ENCODE results near the gene COPG2.
"Not testable (repeated sequence)": the region's sequence is repeated elsewhere in the genome, so short reads cannot be mapped to it uniquely, and the experiment has no call there.

The COPG2 gene, protein sequence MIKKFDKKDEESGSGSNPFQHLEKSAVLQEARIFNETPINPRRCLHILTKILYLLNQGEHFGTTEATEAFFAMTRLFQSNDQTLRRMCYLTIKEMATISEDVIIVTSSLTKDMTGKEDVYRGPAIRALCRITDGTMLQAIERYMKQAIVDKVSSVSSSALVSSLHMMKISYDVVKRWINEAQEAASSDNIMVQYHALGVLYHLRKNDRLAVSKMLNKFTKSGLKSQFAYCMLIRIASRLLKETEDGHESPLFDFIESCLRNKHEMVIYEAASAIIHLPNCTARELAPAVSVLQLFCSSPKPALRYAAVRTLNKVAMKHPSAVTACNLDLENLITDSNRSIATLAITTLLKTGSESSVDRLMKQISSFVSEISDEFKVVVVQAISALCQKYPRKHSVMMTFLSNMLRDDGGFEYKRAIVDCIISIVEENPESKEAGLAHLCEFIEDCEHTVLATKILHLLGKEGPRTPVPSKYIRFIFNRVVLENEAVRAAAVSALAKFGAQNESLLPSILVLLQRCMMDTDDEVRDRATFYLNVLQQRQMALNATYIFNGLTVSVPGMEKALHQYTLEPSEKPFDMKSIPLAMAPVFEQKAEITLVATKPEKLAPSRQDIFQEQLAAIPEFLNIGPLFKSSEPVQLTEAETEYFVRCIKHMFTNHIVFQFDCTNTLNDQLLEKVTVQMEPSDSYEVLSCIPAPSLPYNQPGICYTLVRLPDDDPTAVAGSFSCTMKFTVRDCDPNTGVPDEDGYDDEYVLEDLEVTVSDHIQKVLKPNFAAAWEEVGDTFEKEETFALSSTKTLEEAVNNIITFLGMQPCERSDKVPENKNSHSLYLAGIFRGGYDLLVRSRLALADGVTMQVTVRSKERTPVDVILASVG

DNA sequence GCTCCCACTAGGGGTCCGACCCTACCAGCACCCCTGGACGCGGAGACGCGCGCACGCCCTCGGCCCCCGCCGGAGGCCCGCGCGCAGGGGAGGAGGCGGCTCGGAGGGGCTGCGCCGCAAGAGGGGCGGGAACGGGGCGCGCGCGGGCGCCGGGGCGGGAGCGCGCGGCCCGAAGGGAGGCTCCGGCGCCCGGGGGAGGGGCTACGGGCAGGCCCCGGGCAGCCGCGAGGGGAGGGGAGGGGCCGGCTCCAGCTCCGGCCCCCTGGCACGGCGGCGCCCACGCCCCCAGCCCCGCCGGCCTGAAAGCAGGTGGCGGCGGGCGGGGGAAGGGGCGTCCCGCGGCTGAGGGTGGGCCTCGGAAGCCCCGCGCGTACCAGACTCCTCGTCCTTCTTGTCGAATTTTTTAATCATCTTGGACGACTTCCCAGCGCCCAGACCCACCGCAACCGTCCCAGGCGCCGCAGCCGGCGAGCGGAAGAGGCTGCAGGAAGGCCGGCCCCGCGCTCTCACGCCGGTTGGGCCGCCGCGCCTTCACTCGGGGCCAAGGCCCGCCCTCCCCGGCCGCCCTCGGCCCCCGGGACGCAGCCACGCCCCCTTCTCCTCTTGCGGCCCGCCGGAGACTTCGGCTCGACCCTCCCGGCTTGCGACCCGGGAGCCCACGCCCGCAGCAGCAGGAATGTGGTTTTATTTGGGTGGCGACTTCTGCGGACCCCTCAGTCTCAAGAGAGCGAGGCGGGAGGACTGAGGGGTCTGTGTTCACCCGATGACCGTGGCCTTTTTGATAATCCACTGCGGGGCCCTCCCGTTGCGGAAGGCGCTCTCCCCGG lies at the start of gene COPG2:
Gene COPG2 (minus strand): TSS at position 491 of the 827 bp plus-strand sequence. CDS start 80 bp downstream, at position 411.
- DNase-seq, result peak; percentile 7

DNA sequence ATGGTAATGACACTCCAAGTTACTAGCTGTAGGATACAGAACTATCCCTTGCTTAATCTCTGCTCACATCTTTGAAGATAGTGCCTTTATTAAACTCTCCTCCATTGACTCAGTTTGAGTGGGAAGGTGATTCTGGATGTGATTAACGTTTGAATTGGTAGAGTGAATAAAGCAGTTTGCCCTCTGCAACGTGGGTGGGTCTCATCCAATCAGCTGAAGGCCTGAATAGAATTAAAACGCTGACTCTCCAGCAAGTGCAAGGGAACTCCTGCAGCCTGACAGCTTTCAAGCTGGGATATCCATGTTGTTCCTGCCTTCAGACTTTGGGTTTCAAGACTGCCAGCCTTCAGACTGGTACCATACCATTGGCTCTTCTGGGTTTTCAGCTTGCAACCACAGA lies 43.9 kb upstream of the COPG2 start:
- DNase-seq, result no peak

DNA sequence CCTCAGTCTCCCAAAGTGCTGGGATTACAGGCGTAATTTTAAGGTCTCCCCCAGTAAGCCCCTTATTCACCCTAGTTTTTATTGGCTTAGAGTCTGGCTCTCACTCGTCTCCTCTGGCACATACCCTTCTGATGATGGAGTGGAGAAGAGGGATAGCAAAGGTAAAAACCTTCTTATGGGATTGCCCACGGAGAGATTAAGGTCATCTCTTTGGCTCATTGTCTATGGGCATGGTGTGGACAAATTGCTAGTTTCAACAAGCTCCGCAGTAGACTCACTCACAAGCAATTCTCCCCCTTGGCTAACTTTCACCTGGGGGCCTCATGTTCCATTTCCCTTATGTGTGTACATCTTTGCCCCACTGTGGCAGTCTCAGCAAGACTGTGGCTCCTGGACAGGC lies 40.2 kb upstream of the COPG2 start:
- DNase-seq, result no peak

DNA sequence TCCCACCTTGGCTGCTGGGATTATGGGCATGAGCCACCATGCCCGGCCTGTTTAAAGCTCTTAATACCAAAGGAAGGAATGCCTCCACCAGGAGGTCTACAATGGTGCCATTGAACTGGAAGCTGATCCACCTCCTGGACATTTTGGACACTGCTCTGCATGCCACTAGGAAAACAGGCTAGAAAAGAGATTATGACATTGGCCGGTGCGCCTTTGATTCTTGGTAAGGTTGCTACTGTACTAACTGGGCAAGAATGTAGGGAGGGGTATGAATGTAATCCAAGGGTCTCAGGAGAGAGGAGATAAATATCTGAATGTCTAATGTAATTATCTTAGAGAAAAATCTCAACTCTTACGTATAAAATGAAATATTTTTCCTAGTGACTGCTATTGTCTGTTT lies 39.5 kb upstream of the COPG2 start:
- no peak for DNase-seq

DNA sequence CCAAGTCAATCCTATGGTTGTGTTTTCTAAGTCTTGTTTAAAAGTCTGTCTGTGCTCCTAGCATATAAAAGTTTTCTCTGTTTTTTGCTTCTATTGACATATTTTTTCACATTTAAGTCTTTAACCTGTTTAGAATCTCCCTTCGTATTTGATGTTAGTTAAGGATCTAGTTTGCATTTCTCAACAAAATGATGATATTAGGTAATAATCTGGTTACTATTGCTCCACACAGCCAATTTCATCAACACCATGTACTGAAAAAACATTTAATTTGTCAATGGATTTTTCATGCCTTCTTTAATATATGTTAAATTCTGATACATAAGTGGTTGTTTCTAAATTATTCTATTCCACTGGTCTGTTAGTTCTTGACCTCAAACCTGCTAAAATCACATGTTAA lies 35.3 kb upstream of the COPG2 start:
- DNase-seq, result no peak

DNA sequence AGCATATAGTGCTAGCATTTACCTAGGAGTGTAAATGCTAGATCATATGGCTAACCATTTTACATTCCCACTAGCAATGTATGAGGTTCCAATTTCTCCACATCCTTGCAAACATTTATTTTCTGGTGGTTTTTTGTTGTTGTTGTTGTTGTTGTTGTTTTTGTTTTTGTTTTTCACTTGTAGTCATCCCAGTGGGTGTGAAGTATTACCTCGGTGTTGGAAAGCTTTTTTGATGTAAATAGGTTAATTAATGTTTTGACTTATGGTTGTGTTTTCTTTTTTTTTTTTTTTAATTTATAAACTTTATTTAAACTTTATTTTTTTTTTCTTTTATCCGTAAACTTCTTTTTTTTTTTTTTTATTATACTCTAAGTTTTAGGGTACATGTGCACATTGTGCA lies 33.1 kb upstream of the COPG2 start:
- DNase-seq, result no peak

DNA sequence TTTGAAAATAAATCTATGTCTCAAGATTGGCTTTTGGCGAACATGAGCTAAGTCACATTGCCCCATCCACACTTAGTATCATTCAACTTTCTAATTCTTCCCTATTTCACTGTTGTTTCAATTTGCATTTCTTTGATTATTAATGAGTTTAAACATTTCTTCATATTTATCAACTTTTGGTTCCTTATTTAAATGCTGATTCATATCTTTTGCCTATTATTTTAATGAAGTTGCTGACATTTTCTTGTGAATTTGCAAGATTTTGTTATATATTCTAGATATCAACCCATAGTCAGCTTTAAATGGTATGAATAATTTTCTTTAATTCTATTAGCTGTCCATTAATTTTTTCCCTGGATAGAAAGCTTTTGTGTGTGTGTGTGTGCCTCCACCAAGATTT lies 32.2 kb upstream of the COPG2 start:
- DNase-seq, result no peak

DNA sequence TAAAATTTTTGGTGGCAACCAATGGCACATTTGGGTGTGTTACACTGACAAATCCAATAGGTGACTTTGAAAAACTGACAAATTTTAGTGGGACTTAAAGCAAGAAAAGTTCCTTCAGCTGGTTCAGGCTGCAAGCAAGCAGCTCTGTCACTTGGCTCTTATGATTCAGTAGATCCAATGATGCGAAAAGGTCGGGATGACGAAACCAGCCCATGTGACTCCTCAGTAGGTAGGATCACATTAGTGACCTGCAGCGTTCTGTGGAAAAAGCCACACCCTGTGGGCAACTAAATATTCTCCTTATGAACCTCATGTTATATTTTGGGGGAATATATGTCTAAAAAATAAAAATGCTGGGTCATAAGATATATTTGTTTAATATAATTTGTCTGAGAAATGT lies 31.1 kb upstream of the COPG2 start:
- no peak for DNase-seq

DNA sequence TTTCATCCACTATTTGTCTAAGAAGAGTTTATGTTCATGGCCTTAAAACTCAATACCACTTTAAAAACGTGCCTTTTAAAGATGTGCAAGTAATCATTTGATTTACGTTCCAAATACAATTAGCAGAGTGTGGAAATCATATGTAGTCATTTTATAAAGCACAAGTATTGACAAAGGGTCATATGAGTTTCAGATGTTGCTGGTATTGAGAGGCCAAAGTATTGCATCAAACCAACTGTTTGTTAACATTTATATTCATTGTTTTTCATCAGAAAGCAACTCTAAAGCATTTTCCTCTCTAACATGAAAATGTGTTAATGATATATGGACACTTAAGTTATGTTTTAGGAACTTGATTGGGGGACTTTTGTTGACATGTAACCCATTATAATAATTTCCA lies 29.3 kb upstream of the COPG2 start:
- DNase-seq, result no peak

DNA sequence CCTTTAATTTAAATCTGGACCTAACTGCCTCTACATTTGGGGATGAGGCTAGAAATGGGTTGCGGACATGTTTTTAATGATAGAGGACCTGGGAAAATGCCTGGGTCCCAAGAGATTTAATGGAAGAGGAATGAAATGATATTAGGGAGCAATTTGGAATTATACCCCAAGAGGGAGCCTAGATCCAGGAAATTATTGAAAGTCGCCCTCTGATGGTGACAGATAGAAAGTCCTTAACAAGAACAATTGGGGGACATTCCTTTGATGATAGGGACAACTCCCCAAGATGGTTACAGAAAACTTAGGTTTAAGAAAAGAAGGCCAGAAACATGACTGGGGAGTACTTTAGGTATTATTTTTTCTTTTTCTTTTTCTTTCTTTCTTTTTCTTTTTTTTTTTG lies 27.3 kb upstream of the COPG2 start:
- DNase-seq, result no peak

DNA sequence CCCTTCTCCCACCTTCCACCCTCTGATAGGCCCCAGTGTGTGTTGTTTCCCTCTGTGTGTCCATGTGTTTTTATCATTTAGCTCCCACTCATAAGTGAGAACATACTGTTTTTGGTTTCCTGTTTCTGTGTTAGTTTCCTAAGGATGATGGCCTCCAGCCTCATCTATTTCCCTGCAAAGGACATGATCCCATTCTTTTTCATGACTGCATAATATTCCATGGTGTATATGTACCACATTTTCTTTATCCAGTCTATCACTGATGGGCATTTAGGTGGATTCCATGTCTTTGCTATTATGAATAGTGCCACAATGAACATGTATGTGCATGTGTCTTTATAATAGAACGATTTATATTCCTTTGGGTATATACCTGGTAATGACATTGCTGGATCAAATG lies 23.8 kb upstream of the COPG2 start:
- not testable (repeated sequence) for DNase-seq

DNA sequence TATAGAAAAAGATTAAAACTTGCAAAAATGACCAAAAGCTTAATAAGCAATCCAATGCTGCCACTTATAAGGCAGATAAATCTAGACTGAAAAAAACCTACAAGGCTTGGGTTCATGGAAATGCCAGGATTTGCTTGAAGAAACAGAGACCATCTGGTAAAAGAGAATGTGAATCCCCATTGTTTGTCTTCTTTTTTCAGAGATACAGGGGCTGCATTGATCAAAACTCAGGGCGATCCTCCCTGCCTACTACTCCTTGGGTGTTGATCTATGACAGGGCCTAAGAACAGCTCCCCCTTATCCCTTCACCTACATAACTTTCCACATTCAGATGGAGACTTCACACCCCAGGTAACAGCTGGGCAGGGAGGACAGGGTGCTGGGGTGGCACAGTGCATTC lies 21.1 kb upstream of the COPG2 start:
- DNase-seq, result no peak

DNA sequence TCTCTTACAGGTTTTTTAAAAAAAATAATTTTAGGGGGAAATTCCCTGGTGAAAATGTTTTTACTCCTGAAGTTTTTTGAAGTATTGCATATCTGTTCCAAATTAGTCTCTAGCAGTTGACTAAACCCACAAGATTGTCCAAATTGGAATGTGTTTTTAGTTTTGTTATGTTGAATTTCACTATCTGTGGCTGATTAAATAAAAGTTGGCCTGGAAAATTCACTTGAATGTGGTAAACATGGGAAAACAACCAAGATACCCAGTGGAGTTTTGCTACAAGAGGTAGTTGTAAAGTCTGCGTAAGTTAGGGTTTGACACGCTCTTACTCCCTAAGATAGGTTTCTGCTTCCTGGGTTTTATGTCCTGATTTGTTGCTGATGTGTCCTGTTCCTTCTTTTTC lies 14.5 kb upstream of the COPG2 start:
- no peak for DNase-seq

DNA sequence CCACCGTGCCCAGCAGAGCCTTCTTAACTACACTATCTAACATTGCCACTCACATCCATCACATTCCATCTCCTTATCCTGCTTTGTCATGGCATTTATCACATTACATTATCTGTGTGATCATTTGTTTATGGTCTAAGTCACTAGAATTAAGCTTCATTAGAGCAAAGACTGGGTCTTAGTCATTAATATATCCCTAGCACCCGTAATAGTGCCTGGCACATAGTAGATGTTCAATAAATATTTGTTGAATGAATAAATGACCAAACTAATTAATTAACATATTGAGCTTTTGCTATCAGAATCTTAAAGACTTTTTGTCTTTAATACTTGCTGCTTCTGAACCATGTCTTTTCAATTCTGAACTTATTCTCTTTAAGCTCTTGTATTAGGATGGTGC lies 5.9 kb upstream of the COPG2 start:
- no peak for DNase-seq

DNA sequence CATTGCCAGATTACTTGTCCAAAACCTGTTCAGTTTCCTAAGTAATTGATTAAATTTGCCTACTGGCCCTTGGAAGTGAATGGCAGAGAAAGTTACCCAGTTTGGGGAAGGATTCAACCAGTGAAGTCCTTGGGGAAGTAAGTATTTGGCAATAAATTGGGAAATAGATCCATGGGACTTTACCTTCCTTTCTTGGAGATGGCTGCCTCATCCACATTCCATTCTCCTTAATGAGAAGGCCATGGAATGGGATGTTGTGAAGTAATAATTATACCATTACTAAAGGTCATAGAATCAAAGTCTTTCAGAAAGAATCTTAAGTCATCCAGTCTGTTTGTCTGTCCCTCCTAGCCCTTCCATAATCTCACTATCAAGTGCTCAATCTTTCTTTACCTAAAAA lies 4.5 kb upstream of the COPG2 start:
- DNase-seq, result no peak

DNA sequence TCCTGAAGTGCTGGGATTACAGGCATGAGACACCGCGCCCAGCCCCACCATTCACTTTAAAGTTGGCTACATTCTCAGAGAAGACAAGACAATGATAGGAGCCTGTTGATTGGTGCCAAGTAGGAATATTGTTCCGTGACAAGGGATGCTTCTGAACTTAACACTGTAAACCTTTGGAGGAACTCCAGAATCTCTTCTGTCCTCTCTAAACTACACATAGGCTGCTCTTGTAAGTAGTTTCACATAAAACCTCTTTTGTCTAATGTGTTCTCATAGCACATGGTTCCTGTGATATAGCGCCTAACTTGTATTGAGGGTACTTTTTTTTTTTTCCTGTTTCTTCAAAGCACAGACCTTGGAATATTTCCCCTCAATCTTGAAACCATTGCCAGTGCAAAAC lies 3.6 kb upstream of the COPG2 start:
- no peak for DNase-seq

DNA sequence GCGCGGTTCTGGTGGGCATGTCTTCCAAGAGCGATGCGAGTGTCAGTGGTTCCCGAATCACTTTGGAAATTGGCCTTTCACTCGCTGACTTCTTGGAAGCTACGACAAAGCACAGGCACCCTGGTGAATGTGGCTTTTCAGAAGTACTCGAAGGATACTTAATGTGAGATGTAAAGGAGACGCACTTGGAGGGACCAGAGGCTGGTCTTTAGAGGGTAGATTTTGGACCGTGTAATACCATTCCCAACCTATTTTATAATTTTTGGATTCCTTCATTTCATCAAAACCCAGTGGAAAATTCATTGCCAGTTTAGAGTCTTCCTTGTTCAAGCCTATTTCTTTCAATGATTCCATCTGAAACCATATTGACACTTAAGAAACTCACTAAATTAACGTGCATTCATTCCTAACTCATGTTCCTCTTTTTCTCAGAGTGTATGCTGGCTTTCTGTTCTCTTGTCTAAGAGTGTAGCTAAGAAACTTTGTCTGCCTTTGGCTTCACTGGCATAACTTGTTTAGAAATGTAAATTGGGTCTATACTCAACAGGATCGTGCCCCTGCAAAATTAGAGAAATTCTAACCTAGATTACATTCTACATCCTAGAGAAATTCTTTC lies 645 bp upstream of the COPG2 start:
- DNase-seq, result peak; percentile 1

DNA sequence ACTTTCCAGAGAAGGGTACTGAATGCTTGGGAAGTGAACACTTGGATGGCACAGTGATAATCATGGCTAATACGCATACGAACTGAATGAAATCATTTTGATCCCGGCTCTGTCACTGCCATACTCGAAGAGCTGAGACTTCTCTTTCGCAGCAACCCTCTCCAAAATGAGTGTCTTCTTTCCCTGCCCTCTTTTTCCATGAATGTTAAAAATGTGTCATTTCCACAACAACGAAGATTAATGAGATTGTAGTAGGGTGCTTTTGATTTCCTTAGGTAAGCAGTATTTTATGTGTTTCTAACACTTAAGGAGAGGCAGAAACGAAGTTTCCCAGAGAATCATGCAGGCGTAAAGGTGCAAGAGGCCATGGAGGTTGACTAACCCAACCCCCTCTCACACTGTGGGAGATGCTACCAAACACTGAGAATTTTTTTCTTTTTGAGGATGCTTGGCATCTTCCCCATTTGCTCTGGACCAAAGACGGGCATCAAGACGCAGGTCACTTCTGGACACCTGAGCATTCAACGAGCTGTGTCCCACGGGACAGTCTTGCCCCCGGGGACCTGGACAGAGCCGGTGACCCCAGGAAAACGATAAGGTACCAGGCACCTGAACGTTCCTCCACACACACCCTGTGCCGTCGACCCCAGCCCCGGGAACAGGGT lies 823 bp downstream of the COPG2 start:
- DNase-seq, result no peak

DNA sequence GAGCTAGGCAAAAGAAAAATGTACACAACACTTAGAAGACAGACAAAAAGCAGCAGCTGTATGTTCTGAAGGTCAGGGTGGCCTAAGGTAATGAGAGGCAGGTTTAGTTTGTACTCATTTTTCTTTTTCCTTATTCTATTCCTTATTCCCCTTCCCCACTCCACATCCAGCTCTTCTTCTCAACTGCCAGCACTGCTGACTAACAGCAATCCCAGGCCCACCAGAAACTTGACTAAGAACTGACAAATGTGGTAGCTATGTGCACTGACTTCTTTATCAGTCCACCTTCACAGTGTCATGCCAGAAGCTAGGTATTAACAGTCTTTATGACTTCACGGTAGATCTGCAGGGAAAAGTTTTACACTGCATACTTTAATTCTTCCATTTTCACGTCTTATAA lies 6.1 kb downstream of the COPG2 start:
- DNase-seq, result no peak

DNA sequence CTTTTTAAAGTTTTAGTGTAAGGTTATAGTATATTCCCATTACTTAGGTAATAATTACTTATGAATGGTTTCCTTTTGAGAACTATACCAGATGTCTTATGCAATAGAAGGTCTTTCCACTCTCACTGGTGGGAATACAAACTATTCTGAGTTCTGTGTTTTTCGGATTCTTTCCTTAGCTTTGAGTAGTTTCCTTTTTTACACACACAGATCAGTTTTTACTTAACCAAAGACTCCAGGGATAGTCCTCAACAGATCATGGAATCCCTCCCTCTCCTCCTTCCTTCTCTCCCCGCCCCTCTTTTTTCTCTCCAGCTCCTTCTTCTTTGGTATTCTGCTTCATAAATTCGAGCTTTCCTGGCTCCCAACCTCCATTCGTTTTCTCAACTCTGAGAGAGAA lies 13.3 kb downstream of the COPG2 start:
- no peak for DNase-seq

DNA sequence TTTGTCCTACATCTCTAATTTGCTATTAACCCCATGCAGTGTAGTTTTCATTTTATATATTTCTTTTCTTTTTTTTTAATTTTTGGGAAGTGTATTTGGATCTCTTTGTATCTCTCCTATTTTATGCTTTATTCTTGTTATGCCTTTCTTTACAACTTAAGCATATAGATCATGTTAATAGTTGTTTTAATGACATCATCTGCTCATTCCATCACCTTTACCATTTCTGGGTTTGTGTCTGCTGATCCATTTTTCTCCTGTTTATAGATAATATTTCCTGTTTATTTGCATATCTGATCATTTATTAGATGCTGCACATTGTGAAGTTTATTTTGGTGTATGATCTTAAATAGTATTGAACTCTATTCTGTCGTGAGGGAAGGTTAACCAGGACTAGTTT lies 13.7 kb downstream of the COPG2 start:
- DNase-seq, result no peak

DNA sequence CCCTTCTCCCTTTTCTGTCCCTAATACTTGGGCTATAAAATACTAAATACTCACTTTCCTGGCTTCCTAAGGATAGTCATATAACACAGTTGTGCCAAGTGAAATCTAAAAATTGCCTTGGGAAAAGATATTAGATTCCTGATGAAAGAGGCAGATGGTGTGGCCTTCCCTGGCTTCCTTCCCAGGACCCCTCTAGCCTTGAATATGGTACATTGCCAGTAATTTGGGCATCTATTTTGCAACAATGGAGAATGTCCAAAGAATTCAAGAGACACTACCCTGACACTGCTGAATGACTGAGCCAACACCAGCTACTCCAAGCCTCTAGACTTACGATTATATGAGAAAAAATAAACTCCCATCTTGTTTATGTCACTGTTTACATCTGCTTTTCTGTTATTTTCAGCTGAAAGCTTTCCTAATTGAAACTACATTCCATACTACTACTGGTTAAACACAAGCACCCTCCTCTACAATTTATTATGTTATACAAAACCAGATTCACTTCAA lies 17.9 kb downstream of the COPG2 start:
- DNase-seq, result no peak

All from KG1 (cell line).